ENCODE data around the gene CELA2B.

The CELA2B gene

DNA sequence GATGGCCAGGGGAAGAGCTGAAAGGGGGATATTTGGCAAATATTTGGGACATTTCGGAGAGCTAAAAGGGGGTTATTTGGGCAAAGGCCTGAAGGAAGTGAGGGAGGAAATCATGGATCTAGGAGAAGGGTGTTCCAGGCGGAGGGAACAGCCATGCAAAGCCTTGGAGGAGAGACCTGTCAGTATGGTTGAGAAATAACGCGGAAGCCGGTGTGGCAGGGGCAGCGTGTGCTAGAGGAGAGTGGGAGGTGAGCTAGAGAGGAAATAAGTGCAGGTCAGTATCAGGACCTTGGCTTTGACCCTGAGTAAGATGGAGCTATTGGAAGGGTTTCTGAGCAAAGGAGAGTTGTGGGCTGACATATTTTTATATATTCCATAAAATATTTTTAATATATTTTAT is 34.7 kb upstream of the CELA2B start:
- TF ChIP-seq, protein P1, sequence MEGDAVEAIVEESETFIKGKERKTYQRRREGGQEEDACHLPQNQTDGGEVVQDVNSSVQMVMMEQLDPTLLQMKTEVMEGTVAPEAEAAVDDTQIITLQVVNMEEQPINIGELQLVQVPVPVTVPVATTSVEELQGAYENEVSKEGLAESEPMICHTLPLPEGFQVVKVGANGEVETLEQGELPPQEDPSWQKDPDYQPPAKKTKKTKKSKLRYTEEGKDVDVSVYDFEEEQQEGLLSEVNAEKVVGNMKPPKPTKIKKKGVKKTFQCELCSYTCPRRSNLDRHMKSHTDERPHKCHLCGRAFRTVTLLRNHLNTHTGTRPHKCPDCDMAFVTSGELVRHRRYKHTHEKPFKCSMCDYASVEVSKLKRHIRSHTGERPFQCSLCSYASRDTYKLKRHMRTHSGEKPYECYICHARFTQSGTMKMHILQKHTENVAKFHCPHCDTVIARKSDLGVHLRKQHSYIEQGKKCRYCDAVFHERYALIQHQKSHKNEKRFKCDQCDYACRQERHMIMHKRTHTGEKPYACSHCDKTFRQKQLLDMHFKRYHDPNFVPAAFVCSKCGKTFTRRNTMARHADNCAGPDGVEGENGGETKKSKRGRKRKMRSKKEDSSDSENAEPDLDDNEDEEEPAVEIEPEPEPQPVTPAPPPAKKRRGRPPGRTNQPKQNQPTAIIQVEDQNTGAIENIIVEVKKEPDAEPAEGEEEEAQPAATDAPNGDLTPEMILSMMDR (conservative IDR thresholded peaks at IDR 0.05), result no peak
- H3K27ac ChIP-seq, result no peak overlapping the region

DNA sequence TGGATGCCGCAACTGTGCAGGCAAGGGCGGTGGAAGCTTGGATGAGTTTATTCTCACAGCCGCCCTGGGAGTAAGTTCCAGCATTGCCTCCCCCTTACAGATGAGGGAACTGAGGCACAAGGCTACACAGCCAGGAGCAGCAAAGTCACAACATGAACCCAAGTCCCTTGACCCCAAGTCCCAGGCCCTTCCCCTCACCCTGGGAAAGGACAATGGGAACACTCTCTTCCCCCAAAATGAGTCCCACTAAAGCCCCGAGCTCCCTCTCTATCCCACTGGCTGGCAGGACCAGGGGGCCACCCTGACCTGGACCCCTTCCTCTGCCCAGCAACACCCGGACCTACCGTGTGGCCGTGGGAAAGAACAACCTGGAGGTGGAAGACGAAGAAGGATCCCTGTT is 33.8 kb upstream of the CELA2B start:
- no peak overlapping the region for H3K27ac ChIP-seq
- TF ChIP-seq, protein P1 (conservative IDR thresholded peaks at IDR 0.05), result no peak

DNA sequence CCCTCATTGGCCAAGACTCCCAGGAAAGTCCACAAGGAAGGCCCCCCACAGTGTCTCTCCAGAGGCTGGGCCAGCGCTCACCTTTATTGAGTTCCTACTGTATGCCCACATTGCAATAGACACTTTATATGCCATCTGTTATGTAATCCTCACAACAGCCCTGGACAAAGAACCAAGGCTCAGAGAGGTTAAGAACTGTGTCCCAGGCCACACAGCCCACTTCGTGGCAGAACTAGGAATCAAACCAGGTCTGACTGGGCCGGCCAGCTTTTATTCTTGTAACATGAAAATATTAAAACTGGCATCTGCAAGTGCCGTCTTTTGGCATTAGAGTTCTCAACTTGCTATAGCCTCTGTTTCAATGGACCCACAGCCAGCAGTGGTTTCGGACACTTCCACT is 33.1 kb upstream of the CELA2B start:
- TF ChIP-seq, protein P1 (conservative IDR thresholded peaks at IDR 0.05), result no peak
- no peak overlapping the region for H3K27ac ChIP-seq

DNA sequence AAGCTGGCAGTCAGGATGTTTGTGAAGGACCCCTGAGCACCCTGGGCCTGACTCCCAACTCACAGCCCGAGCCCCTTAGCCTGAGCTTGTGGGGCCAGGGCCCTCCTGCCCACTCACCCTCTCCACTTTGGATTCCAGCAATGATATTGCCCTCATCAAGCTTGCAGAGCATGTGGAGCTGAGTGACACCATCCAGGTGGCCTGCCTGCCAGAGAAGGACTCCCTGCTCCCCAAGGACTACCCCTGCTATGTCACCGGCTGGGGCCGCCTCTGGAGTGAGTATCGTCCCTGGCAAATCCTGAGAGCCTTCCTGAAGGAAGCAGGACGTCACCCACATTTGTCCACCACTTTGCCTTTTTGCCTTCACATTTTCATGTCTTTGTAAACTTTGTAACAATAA is 32.6 kb upstream of the CELA2B start:
- TF ChIP-seq, protein P1 (conservative IDR thresholded peaks at IDR 0.05), result no peak
- H3K27ac ChIP-seq, result no peak overlapping the region

DNA sequence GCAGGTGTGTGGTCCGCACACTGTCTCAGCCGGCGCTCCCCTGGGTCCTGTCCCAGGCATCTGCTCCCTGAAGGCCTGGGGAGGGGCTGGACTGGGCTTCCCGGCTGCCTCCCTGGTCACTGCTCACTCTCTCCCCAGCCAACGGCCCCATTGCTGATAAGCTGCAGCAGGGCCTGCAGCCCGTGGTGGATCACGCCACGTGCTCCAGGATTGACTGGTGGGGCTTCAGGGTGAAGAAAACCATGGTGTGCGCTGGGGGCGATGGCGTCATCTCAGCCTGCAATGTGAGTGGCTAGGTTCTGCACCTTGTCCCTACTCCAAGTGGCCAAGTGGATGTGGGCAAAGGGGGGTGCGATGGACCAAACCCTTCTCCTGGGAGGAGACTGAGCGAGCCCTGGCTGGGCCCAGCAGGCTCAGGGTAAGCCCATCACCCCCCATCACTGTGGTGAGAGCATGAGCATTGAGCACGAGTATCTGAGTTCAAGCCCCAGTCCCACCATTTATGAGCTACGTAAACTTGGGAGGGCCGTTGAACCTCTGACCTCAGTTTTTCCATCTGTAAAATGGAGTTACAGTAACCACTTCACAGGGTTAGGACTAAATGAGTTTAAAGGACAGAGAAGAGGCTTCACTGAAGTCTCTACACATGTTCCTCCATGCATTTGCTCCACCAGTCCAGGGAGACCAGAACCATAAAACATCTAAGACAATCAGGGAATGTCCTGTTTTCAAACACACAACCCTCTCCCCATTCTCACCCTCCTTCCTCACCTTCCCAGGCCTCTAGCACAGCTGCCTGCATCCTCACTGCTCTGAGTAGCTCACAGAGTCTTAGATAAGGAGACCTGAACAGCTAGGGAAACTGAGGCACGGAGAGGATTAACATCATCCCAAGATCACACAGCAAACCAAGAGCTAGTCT is 31.2 kb upstream of the CELA2B start:
- TF ChIP-seq, protein P1 (conservative IDR thresholded peaks at IDR 0.05), result no peak
- no peak overlapping the region for H3K27ac ChIP-seq

DNA sequence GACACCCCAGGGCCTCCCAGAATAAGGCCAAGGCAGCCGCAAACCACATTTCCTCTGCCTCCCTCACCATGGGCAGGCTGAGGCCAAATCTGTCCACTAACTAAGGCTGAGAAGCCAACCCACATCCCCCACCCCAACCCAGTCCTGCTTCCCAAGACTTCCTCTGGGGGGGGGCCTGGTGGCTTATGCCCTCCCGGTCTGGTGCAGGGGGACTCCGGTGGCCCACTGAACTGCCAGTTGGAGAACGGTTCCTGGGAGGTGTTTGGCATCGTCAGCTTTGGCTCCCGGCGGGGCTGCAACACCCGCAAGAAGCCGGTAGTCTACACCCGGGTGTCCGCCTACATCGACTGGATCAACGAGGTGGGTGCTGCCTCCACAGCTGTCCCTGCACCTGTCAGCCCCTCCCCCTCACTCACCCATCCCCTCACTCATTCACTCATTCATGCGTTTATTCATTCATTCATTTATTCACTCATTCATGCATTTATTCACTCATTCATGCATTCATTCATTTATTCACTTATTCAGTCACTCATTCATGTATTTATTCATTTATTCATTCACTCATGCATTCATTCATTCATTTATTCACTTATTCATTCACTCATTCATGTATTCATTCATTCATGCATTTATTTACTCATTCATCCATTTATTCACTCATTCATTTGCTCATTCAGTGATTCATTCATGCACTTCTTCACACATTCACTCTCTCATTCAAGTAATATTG is 30.3 kb upstream of the CELA2B start:
- TF ChIP-seq, protein P1 (conservative IDR thresholded peaks at IDR 0.05), result no peak
- H3K27ac ChIP-seq, result no peak overlapping the region

DNA sequence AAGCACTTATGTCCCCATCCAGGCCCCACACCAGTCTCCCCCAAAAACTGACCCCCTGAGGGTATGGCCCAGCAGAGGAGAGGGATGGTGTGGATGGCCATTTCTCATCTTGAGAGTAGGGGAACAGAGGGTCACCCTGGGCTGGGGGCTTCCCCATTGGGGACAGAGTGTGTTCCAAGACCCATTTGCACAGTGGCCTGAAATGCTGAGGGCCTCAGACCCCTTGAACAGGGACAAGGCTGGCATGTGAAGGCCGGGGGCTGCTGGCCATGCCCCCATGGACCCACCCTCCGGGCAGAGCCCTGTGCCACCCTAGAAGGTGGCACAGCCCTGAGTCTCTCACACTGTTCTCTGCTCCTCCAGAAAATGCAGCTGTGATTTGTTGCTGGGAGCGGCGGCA is 29.7 kb upstream of the CELA2B start:
- no peak overlapping the region for H3K27ac ChIP-seq
- TF ChIP-seq, protein P1 (conservative IDR thresholded peaks at IDR 0.05), result no peak

Data from VCaP (cell line).